ENCODE results near the gene RTN4RL2. TPM values are rescaled to one million over a fixed set of nuclear protein-coding genes. Genes with fewer than 3 reads are reported as not detected.

Gene RTN4RL2
- polyA plus RNA-seq, 1 donor from 2014 or later: 0.66 TPM

DNA sequence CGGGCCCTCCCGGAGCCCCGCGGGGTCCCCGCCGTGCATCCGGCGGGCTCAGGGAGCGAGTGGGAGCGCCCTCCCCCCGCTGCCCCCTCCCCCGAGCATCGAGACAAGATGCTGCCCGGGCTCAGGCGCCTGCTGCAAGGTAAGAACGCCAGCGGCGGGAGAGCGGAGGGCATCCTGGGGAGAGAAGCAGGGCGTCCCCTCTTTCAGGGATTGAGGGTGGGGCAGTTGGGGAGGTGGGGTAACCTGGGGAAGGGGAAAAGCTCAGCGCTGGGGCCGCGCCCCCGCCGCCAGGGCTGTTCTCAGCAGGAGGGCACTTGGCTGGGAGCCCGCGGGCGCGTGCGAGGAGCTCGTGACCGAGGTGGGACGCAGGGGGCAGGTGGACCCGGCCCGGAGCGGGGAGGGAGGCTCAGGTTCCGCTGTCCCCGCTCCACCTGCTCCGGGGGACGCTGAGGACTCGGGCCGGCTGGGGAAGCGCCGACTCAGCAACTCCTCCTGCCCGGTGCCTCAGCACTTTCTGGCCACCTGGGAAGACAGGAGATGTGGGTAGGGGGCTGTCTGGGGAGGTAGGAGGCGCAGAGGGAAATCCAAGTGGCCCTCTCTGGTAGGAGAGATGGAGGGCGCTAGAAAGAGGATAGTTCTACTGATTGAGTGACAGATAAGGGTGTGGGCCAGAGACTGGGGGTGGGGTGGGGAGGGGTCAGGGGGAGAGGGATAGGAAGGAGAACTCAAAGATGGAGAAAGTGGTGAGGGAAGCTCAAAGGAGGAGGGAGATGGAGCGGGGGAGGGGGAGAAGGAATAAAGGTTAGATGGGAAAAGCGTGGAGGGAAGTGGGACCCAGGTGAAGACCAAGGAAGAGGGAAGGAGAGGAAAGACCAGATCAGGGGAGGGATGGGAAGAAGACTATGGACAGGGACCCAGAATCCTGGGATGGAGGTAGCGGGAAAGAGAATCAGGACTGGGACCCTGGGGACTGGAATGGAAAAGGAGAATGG is 726 bp downstream of the RTN4RL2 start:
- H3K9ac ChIP-seq (ENCODE audit: low read length): peak overlapping the region; percentile 55
- H3K9me3 ChIP-seq (ENCODE audit: low read length): no peaks in the 10 kb centered on the region
- H3K36me3 ChIP-seq (ENCODE audit: insufficient read depth, low read length): no peaks in the 10 kb centered on the region
- no peak overlapping the region for H3K27ac ChIP-seq (ENCODE audit: low read length)
- H3K9me2 ChIP-seq (ENCODE audit: insufficient read depth, low read length): no peaks in the 10 kb centered on the region
- TF ChIP-seq EZH2 (IDR thresholded peaks at IDR 0.05; ENCODE audit: borderline replicate concordance, insufficient read depth, low read length, poor library complexity, severe bottlenecking) (no peak), MXI1 (conservative IDR thresholded peaks at IDR 0.05; ENCODE audit: poor library complexity, severe bottlenecking) (no peak), TAF1 (IDR thresholded peaks at IDR 0.05; ENCODE audit: low read depth) (no peak), EP300 (conservative IDR thresholded peaks at IDR 0.05; ENCODE audit: poor library complexity, severe bottlenecking) (peak; percentile 1)
- H2AFZ ChIP-seq (ENCODE audit: low read depth, low read length): no peak overlapping the region
- H3K79me2 ChIP-seq (replicated peaks; ENCODE audit: insufficient read depth, low read length): no peaks in the 10 kb centered on the region
- no peaks in the 10 kb centered on the region for H4K20me1 ChIP-seq (ENCODE audit: insufficient read depth)
- H3K4me2 ChIP-seq (ENCODE audit: low read length): peak overlapping the region; percentile 25
- no peaks in the 10 kb centered on the region for H3F3A ChIP-seq (ENCODE audit: insufficient read depth, low read length, poor library complexity, severe bottlenecking)
- H3K4me3 ChIP-seq (ENCODE audit: low read length): peak overlapping the region; percentile 72
- H3K27me3 ChIP-seq (ENCODE audit: insufficient read depth, low read depth, low read length): peaks cover 63% of the 10 kb centered on the region

DNA sequence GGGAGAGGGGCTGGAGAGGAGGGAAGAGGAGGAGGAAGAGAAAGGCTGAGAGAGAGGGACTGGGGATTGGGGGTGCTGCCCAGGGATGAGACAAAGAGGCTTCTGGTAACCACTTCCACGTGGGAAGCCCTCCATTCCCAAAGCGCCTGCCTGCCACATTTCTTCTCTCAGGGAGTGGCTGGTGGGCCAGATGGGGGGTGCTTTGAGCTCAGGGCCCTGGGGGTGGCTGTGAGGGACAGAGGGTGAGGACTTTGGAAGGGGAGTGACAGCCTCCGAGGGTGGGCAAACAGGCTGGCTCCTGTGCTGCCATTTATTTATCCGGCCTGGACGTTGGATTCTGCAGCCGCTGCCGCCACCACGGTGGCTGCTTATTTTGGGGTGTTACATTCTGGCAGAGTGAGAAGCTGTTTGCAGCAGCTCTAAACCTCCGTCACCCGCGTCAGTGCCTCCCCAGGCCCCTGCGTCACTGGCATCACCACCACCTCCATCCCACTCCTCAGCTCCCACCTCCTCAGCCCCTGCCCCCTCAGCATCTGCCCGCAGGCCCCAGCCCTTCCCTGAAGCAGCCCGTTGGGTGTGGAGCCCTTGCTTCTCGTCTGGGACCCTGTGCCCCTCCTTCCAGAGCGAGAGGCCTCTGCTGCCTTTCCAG is 1.6 kb downstream of the RTN4RL2 start:
- Histone ChIP-seq H3F3A (ENCODE audit: insufficient read depth, low read length, poor library complexity, severe bottlenecking) (no peaks in the 10 kb centered on the region), H3K9ac (ENCODE audit: low read length) (no peak overlapping the region), H3K9me3 (ENCODE audit: low read length) (no peaks in the 10 kb centered on the region), H3K9me2 (ENCODE audit: insufficient read depth, low read length) (no peaks in the 10 kb centered on the region), H4K20me1 (ENCODE audit: insufficient read depth) (no peaks in the 10 kb centered on the region), H3K79me2 (replicated peaks; ENCODE audit: insufficient read depth, low read length) (no peaks in the 10 kb centered on the region), H3K4me2 (ENCODE audit: low read length) (no peak overlapping the region), H3K27ac (ENCODE audit: low read length) (no peak overlapping the region), H3K27me3 (ENCODE audit: insufficient read depth, low read depth, low read length) (peaks cover 54% of the 10 kb centered on the region), H2AFZ (ENCODE audit: low read depth, low read length) (no peak overlapping the region), H3K36me3 (ENCODE audit: insufficient read depth, low read length) (no peaks in the 10 kb centered on the region), H3K4me3 (ENCODE audit: low read length) (peak overlapping the region; percentile 72)
- TF ChIP-seq SMC3 (conservative IDR thresholded peaks at IDR 0.05; ENCODE audit: poor library complexity): no peak
- no peak for TF ChIP-seq EP300 (conservative IDR thresholded peaks at IDR 0.05; ENCODE audit: poor library complexity, severe bottlenecking)
- no peak for TF ChIP-seq EZH2 (IDR thresholded peaks at IDR 0.05; ENCODE audit: borderline replicate concordance, insufficient read depth, low read length, poor library complexity, severe bottlenecking)
- no peak for TF ChIP-seq RAD21 (conservative IDR thresholded peaks at IDR 0.05)
- TF ChIP-seq, protein P1, sequence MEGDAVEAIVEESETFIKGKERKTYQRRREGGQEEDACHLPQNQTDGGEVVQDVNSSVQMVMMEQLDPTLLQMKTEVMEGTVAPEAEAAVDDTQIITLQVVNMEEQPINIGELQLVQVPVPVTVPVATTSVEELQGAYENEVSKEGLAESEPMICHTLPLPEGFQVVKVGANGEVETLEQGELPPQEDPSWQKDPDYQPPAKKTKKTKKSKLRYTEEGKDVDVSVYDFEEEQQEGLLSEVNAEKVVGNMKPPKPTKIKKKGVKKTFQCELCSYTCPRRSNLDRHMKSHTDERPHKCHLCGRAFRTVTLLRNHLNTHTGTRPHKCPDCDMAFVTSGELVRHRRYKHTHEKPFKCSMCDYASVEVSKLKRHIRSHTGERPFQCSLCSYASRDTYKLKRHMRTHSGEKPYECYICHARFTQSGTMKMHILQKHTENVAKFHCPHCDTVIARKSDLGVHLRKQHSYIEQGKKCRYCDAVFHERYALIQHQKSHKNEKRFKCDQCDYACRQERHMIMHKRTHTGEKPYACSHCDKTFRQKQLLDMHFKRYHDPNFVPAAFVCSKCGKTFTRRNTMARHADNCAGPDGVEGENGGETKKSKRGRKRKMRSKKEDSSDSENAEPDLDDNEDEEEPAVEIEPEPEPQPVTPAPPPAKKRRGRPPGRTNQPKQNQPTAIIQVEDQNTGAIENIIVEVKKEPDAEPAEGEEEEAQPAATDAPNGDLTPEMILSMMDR (IDR thresholded peaks at IDR 0.05; ENCODE audit: poor library complexity, severe bottlenecking): no peak
- TF ChIP-seq POLR2AphosphoS5 (IDR thresholded peaks at IDR 0.05): no peak
- TF ChIP-seq, protein P2, sequence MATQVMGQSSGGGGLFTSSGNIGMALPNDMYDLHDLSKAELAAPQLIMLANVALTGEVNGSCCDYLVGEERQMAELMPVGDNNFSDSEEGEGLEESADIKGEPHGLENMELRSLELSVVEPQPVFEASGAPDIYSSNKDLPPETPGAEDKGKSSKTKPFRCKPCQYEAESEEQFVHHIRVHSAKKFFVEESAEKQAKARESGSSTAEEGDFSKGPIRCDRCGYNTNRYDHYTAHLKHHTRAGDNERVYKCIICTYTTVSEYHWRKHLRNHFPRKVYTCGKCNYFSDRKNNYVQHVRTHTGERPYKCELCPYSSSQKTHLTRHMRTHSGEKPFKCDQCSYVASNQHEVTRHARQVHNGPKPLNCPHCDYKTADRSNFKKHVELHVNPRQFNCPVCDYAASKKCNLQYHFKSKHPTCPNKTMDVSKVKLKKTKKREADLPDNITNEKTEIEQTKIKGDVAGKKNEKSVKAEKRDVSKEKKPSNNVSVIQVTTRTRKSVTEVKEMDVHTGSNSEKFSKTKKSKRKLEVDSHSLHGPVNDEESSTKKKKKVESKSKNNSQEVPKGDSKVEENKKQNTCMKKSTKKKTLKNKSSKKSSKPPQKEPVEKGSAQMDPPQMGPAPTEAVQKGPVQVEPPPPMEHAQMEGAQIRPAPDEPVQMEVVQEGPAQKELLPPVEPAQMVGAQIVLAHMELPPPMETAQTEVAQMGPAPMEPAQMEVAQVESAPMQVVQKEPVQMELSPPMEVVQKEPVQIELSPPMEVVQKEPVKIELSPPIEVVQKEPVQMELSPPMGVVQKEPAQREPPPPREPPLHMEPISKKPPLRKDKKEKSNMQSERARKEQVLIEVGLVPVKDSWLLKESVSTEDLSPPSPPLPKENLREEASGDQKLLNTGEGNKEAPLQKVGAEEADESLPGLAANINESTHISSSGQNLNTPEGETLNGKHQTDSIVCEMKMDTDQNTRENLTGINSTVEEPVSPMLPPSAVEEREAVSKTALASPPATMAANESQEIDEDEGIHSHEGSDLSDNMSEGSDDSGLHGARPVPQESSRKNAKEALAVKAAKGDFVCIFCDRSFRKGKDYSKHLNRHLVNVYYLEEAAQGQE (IDR thresholded peaks at IDR 0.05; ENCODE audit: borderline replicate concordance): no peak
- no peak for TF ChIP-seq TAF1 (IDR thresholded peaks at IDR 0.05; ENCODE audit: low read depth)
- no peak for TF ChIP-seq MXI1 (conservative IDR thresholded peaks at IDR 0.05; ENCODE audit: poor library complexity, severe bottlenecking)
